GM21786 (cell line): ENCODE data around the gene NAA16.
"Not testable (repeated sequence)": the region's sequence is repeated elsewhere in the genome, so short reads cannot be mapped to it uniquely, and the experiment has no call there.

Experiments
- ATAC-seq: cut with Tn5 transposase; IDR thresholded peaks from one replicate; pipeline ENCODE4 v1.9.1; 2021; ENCODE audit not compliant: unreplicated experiment

Gene NAA16

DNA sequence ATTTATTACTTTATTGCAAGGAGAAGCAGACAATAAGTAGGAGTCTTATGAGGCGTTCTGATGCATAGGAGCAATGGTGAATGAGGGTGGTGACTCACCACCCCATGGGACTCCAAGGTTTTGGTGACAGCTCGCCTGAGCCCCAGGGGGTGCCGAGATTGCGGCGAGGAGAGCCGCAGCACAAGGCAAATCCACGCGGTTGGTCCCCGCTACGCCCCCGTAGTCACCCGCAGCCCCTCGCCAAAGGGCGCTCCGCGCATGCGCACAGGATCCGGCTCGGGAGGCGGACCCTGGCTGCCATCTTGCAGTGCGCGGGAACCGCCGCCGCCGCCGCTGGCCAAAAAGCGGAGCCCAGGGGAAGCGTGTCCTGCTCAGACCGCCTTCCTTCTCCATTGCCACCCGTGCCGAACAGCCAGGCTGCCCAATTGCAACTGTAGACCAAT, at the start of gene NAA16:
Gene NAA16 (plus strand): TSS at position 305 of the 443 bp plus-strand sequence. CDS start 262 bp downstream, outside the sequence.
- peak; percentile 69 for ATAC-seq

- peak; percentile 93 for ATAC-seq
Measured at GRCh38 chr13:41263261-41263971, 47.7 kb upstream of the NAA16 start, which contains the start of gene MTRF1. MTRF1 (minus strand) TSS chr13:41263576; CDS start chr13:41260907, 2,669 bp downstream.

GRCh38 chr13:41267106-41267505, 44.0 kb upstream of the NAA16 start:
- ATAC-seq = no peak

- ATAC-seq = no peak
Measured at GRCh38 chr13:41268764-41269163, 42.3 kb upstream of the NAA16 start.

GRCh38 chr13:41271456-41272285, 39.4 kb upstream of the NAA16 start:
- ATAC-seq = no peak

DNA sequence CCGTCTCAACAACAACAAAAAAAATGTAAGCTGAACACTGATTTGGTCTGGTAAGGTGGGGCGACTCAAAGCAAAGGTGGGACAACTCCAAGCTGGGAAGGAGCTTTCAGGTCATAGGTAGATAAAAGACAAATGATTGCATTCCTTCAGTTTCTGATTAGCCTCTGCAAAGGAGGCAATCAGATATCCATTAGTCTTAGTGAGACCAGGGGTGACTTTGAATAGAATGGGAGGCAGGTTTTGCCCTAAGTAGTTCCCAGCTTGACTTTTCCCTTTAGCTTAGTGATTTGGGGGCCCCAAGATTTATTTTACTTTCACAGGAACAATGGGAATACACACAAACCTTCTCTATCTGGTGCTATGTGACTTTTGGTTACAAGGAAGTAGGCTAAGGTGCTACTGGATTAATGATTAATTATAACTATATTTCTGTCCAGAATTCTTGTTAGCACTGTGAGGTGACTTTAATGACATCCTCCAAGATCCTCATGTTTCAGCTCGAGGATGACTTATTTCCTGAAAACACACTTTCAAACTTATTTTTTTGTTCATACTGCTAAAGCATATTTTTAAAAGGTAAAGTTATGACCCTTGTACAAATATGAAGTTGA, 37.1 kb upstream of the NAA16 start:
- no peak for ATAC-seq

DNA sequence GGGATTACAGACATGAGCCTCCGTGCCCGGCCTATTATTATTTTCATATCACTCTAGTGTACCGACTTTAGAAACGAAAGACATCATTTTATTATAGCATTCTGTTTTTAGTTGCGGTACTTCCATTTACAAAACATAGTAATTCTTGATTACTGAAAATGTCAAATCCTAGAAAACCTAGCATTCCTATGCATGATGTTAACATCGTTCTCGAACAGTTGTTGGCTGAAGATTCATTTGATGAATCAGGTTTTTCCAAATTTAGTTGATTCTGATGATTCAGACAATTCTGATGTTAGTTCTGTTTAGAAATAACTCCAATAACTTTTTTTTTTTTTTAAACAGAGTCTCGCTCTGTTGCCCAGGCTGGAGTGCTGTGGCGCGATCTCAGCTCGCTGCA, 36.2 kb upstream of the NAA16 start:
- no peak for ATAC-seq

GRCh38 chr13:41276824-41277223, 34.2 kb upstream of the NAA16 start:
- no peak for ATAC-seq

DNA sequence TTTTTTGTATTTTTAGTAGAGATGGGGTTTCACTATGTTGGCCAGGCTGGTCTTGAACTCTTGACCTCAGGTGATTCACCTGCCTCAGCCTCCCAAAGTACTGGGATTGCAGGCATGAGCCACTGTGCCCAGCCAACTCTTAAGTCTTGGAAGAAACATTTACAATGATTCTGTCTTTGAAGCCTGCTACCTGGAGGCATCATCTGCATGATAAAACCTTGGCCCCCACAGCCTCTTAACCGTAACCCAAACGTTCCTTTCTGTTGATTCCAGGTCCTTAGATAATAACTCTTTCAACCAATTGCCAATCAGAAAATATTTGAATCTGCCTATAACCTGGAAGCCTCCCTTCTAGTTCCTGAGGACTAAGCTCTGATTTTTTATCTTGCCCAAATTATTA, 31.9 kb upstream of the NAA16 start:
- ATAC-seq = not testable (repeated sequence)

DNA sequence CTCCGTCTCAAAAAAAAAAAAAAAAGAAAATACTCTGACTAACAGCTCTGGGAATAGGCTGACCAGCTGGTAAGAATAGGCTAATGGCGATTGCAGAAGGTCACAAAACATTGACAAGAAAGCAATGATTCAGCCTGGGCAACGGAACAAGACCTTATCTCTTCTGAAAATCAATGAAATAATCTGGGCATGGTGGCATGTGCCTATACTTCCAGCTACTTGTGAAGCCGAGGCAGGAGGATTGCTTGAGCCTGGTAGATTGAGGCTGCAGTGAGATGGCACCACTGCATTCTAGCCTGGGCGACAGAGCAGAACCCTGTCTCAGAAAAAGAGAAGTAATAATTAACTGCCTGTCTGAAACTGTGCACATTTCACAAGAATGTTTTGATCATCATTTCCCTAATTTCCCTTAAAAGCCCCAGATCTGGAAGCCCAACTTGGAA, 28.9 kb upstream of the NAA16 start:
- no peak for ATAC-seq

DNA sequence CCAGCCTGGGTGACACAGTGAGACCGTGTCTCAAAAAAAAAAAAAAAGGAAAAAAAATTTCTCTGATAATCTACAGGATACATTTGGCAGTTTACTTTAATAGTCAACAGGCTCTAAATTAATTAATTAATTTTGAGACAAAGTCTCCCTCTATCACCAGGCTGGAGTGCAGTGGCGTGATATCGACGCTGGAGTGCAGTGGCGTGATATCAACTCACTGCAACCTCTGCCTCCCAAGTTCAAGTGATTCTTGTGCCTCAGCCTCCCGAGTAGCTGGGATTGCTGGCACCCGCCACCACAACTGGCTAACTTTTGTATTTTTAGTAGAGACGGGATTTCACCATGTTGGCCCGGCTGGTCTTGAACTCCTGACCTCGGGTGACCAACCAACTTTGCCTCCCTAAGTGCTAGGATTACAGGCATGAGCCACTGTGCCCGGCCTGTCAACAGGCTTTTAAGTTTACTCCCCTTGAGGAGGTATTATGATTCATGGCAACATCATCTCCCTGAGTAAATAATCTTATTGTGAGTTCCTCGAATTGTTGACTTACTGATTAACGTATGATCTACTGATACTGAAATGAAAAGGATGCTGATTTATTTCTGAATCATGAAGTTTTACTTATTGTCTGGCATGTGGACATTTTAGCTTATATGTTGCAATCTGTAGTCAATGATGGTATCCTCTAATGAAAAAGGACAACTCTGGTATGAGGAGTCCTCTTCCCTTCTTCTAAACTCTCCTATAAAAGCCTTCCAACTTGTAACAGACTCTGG, 26.4 kb upstream of the NAA16 start:
- ATAC-seq = no peak

DNA sequence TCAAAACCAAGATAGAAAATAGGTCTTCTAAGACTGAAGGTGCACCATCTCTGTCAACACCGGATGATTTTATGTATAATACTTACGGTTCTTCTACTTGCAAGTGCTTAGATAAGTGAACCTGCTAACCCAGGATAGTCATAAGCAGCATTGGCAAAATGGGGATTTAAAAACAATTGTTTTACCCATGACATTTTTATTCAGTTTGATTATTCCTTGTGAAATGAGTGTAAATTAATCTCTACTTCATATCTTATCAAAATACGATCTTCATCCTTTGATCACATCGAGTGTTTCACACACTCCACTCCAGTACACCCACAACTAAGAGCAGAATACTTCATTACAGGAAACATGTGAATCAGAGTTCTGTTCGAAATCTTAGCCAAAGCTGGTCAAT, 24.7 kb upstream of the NAA16 start:
- ATAC-seq = no peak

DNA sequence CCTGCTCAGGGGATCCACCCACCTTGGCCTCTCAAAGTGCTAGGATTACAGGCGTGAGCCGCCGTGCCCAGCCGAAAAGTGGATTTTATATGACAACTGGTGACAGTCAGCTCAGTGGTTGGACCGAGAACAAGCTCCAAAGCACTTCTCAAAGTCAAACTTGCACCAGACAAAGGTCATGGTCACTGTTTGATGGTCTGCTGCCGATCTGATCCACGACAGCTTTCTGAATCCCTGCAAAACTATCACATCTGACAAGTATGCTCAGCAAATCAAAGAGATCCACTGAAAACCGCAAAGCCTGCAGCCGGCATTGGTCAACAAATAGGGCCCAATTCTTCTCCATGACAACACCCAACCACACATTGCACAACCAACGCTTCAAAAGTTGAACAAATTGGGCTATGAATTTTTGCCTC, 21.6 kb upstream of the NAA16 start:
- no peak for ATAC-seq

GRCh38 chr13:41291246-41291645, 19.8 kb upstream of the NAA16 start:
- no peak for ATAC-seq

- no peak for ATAC-seq
Measured at GRCh38 chr13:41293272-41293671, 17.8 kb upstream of the NAA16 start.

GRCh38 chr13:41294914-41295313, 16.2 kb upstream of the NAA16 start:
- no peak for ATAC-seq

DNA sequence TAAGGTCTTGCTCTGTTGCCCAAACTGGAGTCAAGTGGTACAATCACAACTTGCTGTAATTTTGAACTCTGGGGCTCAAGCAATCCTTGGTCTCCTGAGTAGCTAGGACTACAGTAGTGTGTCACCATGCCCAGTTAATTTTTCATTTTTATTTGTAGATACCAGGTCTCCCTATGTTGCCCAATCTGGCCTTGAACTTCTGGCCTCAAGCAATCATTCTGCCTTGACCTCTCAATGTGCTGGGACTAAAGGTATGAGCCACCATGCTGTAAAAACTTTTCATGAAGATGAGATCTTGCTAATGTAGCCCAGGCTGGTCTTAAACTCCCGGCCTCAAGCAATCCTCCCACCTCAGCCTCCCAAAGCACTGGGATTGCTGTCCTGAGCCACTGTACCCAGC, 15.1 kb upstream of the NAA16 start:
- ATAC-seq = no peak

- no peak for ATAC-seq
Measured at GRCh38 chr13:41296879-41297646, 14.0 kb upstream of the NAA16 start.

DNA sequence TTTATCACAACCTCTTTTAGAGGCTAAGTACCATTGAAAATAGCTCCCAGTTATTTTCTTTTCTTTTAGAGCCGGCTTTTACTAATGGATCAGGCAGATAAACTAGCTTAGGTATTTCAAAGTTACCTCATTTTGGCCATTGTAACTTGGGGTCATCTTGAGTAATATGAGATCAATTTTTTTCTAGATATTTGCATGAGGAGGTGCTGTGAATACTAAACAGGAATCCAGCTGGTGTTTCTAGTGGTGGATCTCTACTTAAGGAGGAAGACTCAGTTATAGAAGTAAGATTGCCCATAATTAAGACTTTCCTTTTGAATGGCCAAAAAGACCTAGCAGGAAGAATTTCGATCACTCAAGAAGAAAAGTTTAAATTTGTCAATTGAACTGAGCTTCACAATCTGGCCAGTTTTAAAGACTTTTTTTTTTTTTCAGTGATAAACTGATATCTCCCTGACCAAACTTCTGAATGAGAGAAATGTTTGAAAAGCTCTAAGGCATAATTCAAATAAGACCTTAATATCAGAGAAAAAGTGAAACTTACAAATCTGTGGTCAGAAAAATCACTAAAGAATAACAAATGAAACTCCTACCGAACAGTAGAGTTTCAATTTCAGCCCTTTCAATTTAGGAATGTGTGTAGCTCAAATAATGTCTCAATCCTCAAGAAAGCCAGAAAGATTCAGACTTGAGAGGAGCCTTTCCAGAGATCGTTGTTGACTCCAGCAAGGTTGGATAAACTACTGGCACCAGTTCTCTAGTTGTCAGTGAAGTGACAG, 11.6 kb upstream of the NAA16 start:
- ATAC-seq = no peak
